Inflammatory macrophage (primary cell): ENCODE measurements around the gene CHRM5.
"Not testable (repeated sequence)": the region's sequence is repeated elsewhere in the genome, so short reads cannot be mapped to it uniquely, and the experiment has no call there.

ENCODE experiments used
- DNase-seq, 2 donors: peaks; one replicate each; pipeline ENCODE4 v3.0.0-alpha.2; 2020 to 2022

CHRM5 gene

DNA sequence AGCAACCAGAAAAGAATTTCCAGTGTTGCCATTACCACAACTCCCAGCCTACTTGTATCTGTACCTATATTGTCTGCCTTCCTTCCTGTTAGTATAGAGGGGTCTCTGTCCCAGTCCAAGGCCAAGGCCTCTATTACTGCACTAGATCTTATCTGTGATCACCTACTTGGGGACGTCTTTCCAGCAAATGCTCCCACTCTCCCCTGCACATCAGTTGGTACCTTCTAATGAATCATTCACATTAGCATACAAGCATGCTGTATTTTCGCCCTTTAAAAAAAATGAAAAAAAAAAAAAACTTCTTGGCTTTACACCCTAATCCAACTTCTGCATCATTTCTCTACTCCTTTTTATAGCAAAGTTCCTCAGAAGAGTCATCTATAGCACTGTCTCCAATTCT lies 75.5 kb downstream of the CHRM5 start:
- DNase-seq: no peak

GRCh38 chr15:34046471-34047145 lies 78.3 kb downstream of the CHRM5 start:
- no peak for DNase-seq

GRCh38 chr15:34047893-34048775 lies 79.8 kb downstream of the CHRM5 start:
- DNase-seq: no peak

- DNase-seq: no peak
These were observed 80.8 kb downstream of the CHRM5 start for GRCh38 chr15:34049112-34049511.

DNA sequence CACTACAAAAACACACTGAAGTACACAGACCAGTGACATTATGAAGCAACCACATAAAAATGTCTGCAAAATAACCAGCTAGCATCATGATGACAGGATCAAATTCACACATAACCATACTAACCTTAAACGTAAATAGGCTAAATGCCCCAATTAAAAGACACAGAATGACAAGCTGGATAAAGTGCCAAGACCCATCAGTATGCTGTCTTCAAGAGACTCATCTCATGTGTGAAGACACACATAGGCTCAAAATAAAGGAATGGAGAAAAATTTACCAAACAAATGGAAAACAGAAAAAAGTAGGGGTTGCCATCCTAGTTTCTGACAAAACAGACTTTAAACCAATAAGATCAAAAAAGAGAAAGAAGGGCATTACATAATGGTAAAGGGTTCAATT lies 82.1 kb downstream of the CHRM5 start:
- DNase-seq: not testable (repeated sequence)

- DNase-seq: no peak
These were observed 85.9 kb downstream of the CHRM5 start for GRCh38 chr15:34054081-34054707.

DNA sequence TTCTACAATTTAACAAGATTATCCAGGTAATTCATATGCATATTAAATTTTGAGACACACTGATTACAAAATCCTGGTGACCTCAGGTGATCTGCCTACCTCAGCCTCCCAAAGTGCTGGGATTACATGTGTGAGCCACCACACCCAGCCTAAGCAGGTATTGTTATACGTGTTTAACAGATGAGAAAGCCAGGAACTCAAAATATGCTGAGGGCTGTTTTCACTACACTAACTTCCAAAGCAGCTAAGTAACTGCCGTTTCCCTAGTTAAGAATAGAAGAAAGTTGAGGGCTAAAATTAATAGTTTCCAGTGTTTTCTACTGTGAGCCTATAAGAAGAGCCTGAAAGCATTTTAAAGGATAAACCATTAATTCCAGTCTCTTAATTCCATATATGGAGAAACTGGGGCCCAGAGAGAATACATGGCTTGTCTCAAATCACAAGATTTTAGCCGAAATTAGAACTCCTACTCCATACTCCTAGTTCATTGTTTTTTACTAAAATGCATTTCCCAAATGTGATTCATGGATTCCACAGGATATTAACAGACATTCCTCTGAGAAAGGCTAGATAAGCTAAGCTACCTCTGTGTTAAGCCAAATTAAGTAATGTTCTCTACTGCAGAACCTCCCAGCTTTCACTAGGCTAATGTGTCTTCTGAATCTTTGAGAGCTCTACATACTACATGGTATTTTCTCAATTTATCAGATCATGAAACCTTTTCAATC lies 87.7 kb downstream of the CHRM5 start:
- DNase-seq: no peak

- no peak for DNase-seq
These were observed 88.6 kb downstream of the CHRM5 start for GRCh38 chr15:34056911-34057310.

DNA sequence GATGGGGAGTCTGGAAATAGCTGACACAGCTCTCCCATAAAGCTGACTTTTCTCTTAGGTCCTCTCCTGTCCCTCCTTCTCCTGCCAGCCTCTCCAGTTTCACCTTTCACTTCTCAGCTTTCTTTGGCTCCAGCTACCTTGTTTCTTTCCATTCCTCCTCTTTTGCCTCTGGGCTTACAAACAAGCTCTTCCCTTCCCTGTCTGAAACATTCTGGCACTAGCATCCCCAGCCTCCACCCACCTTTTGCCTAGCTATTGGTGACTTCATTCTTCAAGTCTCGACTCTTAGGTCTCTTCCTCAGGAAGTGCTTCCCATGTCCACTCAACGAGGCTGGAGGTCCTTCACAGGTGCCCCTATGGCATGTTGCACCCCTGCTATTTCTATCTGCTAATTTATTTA lies 91.2 kb downstream of the CHRM5 start:
- DNase-seq: no peak

- no peak for DNase-seq
These were observed 91.6 kb downstream of the CHRM5 start for GRCh38 chr15:34059946-34060345.

DNA sequence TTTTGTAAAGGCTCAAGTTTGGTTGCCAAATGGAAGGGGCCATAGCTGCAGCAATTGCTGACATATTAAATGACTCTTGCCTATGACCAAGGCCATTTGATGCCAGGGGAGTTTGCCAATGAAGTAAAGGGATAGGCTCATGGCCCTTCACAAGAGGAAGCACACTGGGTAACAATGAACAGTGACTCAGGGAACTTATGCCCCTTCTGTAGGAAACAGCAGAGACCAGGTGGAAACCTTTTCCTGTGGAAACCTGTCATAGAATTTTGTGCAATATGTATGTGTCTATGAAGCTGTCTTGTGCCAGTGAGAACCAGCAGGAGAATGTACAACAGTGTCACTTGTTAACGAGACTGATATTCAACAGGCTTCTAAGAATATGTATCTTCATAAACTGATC lies 96.1 kb downstream of the CHRM5 start:
- DNase-seq: no peak

- DNase-seq: no peak
These were observed 97.0 kb downstream of the CHRM5 start for GRCh38 chr15:34065261-34065660.

- DNase-seq: no peak
These were observed 97.6 kb downstream of the CHRM5 start for GRCh38 chr15:34065941-34066340.

DNA sequence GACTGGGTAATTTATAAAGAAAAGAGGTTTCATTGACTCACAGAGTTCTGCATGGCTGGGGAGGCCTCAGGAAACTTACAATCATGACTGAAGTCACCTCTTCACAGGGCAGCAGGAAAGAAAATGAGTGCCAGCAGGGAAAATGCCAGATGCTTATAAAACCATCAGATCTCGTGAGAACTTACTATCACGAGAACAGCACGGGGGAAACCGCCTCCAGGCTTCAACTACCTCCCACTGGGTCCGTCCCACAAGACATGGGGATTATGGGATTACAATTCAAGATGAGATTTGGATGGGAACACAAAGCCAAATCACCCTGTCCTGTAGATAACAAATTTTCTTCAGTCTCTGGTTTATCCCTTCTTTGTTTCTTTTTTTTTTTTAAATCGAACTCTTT lies 101.7 kb downstream of the CHRM5 start:
- no peak for DNase-seq

- DNase-seq: no peak
These were observed 108.5 kb downstream of the CHRM5 start for GRCh38 chr15:34076785-34077184.

DNA sequence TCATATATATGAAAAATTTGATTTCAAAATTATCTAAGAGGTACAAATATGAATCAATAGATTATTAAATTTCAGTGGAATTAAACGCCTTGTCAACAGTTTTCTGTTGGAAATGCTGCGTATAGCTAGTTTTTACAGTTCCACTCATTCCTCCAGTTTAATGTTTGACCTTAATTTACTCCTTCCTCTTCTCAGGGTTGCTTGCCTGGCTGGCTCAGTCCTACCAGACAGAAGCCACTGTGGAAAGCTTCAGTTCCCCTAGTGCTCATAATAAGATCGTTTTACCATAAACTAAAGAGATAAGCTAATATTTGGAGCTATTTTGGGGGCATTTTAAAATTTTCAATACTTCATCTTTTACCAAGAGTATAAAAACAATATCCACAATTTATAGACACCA lies 110.6 kb downstream of the CHRM5 start:
- DNase-seq: no peak

GRCh38 chr15:34079904-34080303 lies 111.6 kb downstream of the CHRM5 start:
- no peak for DNase-seq

DNA sequence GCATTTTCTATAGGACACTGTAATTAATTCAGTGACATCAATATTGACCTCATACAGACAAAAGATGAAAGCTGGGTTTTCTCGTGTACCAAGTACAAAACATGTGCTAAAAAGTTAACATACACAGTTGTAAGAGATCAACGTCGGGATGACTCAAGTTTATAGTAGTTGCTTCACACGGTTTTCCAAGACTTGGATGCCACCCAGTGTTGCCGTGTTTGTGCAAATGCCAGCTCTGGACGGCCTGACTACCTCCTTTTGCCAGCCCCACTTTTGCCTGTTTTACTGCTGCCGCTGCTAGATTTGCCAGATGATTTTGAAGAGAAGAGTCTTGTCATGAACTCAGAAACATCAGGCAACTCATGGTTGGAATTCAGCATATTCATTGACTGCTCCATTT lies 115.8 kb downstream of the CHRM5 start:
- no peak for DNase-seq

GRCh38 chr15:34085746-34086145 lies 117.4 kb downstream of the CHRM5 start:
- DNase-seq: no peak

GRCh38 chr15:34099914-34100313 lies 131.6 kb downstream of the CHRM5 start:
- no peak for DNase-seq

- peak; percentile 99 for DNase-seq
These were observed 133.3 kb downstream of the CHRM5 start, which contains the start of the genes EMC7 and PGBD4 for GRCh38 chr15:34101366-34102174. Gene EMC7 (minus strand): TSS chr15:34101862. CDS start chr15:34101839, 23 bp downstream. Gene PGBD4 (plus strand): TSS chr15:34102083. CDS start chr15:34102532, 449 bp downstream.
